ENCODE measurements around the gene C22orf31. TPM values are rescaled to one million over a fixed set of nuclear protein-coding genes. Genes with fewer than 3 reads are reported as not detected.

Gene C22orf31
- total RNA-seq, 1 experiment from 2014 or later = not detected

GRCh38 chr22:29078036-29078868 lies 16.6 kb upstream of the C22orf31 start:
- Histone ChIP-seq H3K9me3 (ENCODE audit: control insufficient read depth, low read depth, low read length) (no peaks in the 10 kb centered on the region), H3K4ac (ENCODE audit: low read depth, low read length) (no peak overlapping the region), H3K79me2 (ENCODE audit: insufficient read depth, low read length) (no peaks in the 10 kb centered on the region), H3K27ac (ENCODE audit: insufficient read length, low read depth, low read length) (no peak overlapping the region), H2AFZ (ENCODE audit: low read length) (no peak overlapping the region), H4K91ac (ENCODE audit: insufficient read length, low read depth, low read length) (no peak overlapping the region), H2BK12ac (ENCODE audit: insufficient read length, low read depth, low read length) (no peak overlapping the region), H3T11ph (ENCODE audit: low read length) (no peak overlapping the region), H3K23me2 (ENCODE audit: insufficient read length, low read depth, low read length, poor library complexity, severe bottlenecking) (peaks cover 10% of the 10 kb centered on the region), H3K79me1 (ENCODE audit: insufficient read depth, low read depth, low read length, poor library complexity, severe bottlenecking) (no peaks in the 10 kb centered on the region), H3K4me1 (ENCODE audit: insufficient read depth, low read length) (no peaks in the 10 kb centered on the region), H3K27me3 (ENCODE audit: insufficient read depth, low read length) (no peaks in the 10 kb centered on the region; the same call in 1 of the 2 replicates), H4K5ac (ENCODE audit: insufficient read length, low read depth, low read length) (no peak overlapping the region), H4K8ac (replicated peaks; ENCODE audit: insufficient read length, low read depth, low read length) (no peak overlapping the region), H3K56ac (ENCODE audit: insufficient read length, low read depth, low read length) (no peak overlapping the region), H3K9ac (ENCODE audit: extremely low read depth, insufficient read length, low read length) (no peak overlapping the region), H2BK120ac (ENCODE audit: low read depth, low read length, poor library complexity, severe bottlenecking) (no peak overlapping the region), H2BK15ac (ENCODE audit: low read depth, low read length) (no peak overlapping the region), H3K23ac (ENCODE audit: insufficient read length, low read depth, low read length) (no peak overlapping the region), H2AK5ac (ENCODE audit: insufficient read length, low read length) (no peak overlapping the region), H4K20me1 (ENCODE audit: control insufficient read depth, insufficient read depth, insufficient read length) (no peaks in the 10 kb centered on the region), H2BK20ac (ENCODE audit: low read depth, low read length, poor library complexity, severe bottlenecking) (no peak overlapping the region), H3K4me2 (ENCODE audit: insufficient read depth, insufficient read length, low read length) (no peak overlapping the region), H3K18ac (ENCODE audit: insufficient read length, low read depth, low read length) (no peak overlapping the region), H3K14ac (ENCODE audit: insufficient read depth, low read length) (no peak overlapping the region), H2BK5ac (ENCODE audit: insufficient read length, low read length) (no peak overlapping the region)
- Mint-ChIP-seq H3K9me3 (no peaks in the 10 kb centered on the region), H3K4me3 (no peak overlapping the region), H3K36me3 (ENCODE audit: insufficient read depth in 1 of 3, low read depth in 3 of 3) (no peaks in the 10 kb centered on the region), H3K27ac (no peak overlapping the region), H3K27me3 (ENCODE audit: low read depth) (peaks cover 30% of the 10 kb centered on the region), H3K4me1 (peaks cover 22 to 24% of the 10 kb centered on the region in 2 experiments)
- TF ChIP-seq CTCF (conservative IDR thresholded peaks at IDR 0.05) = no peak
- WGBS (ENCODE audit: extremely low coverage, insufficient read length, low lambda C conversion rate) = no CpG with 5 or more reads among the region's 6 CpGs
- DNase-seq = no peak

All from H9 (cell line).